NCI-H82 treated with DMSO at 0.1 percent for 48 hours (cell line): ENCODE results near the gene PILRA.
A peak's percentile ranks its signal among the peaks of the same experiment; 100 is the strongest.
"Not testable (repeated sequence)": the region's sequence is repeated elsewhere in the genome, so short reads cannot be mapped to it uniquely, and the experiment has no call there.

ENCODE experiments used
- DNase-seq: peaks from one replicate; lab custom pipeline; 2025; ENCODE audit not compliant: unreplicated experiment; lab: John Stamatoyannopoulos, UW

Gene PILRA

GRCh38 chr7:100373261-100373831 lies at the start of gene PILRA:
PILRA (plus strand) TSS chr7:100373487; CDS start chr7:100373657, 170 bp downstream.
- no peak for DNase-seq

DNA sequence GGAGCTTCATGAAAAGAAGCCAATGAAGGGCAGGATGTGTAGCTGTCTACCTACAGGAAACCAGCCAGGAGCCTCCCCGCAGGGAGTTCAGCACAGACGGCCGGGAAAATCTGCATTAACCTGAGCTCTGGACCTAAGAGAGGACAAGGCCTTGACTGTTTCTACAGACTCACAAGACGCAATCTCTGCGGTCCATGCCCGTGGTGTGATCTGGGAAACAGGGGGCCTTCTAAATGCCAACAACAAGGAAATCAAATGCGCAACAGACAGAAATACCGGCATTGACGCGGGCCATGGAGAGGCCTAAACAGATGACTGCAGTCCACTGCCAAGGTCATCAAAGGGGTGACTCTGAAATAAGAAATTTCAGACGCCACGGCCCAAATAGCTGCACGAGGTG lies 49.1 kb upstream of the PILRA start:
- not testable (repeated sequence) for DNase-seq

DNA sequence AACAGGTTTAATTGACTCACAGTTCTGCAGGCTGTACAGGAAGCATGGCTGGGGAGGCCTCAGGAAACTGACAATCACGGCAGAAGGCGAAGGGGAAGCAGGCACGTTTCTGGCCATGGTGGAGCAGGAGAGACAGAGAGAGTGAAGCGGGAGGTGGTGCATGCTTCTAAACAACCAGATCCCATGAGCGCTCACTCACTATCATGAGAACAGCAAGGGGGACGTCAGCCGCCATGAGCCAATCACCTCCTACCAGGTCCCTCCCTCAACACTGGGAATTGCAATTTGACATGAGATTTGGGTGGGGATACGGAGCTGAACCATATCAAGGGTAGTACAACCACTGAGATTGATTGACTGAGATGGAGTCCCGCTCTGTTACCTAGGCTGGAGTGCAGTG lies 47.6 kb upstream of the PILRA start:
- not testable (repeated sequence) for DNase-seq

- DNase-seq: not testable (repeated sequence)
Measured at GRCh38 chr7:100326914-100327313, 46.4 kb upstream of the PILRA start.

GRCh38 chr7:100335566-100336466 lies 37.5 kb upstream of the PILRA start:
- DNase-seq: peak; percentile 89

DNA sequence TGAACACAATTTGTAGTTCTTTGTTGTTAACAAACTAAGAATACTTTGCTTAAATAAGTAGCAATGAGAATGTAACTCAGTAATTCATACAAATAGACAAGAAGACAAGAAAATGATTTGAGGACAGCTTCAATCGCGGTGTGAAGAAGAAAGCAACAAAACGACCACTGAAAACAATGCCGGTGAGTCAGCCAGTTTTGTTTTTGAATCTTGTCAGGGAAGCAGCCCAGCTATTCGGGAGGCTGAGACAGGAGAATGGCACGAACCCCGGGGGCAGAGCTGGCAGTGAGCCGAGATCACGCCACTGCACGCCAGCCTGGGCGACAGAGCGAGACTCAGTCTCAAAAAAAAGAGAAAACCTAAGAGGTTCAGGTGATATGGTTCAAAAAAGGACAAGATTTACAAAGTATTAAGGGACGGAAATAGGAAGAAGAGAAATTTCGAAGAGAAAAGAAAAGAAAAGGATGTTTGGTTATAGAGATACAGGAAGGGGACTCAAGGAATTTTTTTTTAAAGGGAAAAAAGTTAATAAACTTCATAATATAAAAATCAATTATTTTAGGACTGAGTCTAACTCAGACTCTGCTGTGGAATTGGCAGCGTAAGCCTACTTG lies 35.1 kb upstream of the PILRA start:
- not testable (repeated sequence) for DNase-seq

DNA sequence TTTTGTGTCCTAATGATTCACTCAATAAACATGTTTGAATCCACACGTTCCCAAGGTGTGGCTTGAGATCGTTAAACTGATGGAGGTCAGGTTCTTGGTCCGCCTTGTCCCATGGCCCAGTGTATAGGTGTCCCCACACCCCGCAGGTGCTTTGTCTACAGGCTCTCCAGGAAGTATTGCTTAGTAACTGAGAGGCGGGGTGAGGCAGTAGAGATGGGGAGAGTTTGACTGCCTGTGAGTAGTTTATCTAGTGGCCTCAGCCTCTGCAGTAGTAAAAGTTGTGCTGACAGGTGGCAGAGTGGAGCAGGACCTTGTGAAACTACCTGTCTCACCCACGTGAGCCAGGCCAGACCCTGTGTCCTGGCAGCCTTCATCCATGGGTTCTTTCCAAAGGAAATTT lies 32.0 kb upstream of the PILRA start:
- DNase-seq: not testable (repeated sequence)

- no peak for DNase-seq
Measured at GRCh38 chr7:100342765-100343164, 30.5 kb upstream of the PILRA start.

GRCh38 chr7:100344124-100344559 lies 29.1 kb upstream of the PILRA start:
- DNase-seq: not testable (repeated sequence)

GRCh38 chr7:100344560-100345287 lies 28.6 kb upstream of the PILRA start:
- not testable (repeated sequence) for DNase-seq

- peak; percentile 2 for DNase-seq
Measured at GRCh38 chr7:100345288-100345672, 28.0 kb upstream of the PILRA start.

GRCh38 chr7:100346921-100347320 lies 26.4 kb upstream of the PILRA start:
- DNase-seq: no peak

- DNase-seq: no peak
Measured at GRCh38 chr7:100348805-100349204, 24.5 kb upstream of the PILRA start.

GRCh38 chr7:100349757-100350156 lies 23.5 kb upstream of the PILRA start:
- DNase-seq: no peak

GRCh38 chr7:100351657-100352058 lies 21.6 kb upstream of the PILRA start:
- DNase-seq: no peak

GRCh38 chr7:100352230-100352781 lies 21.0 kb upstream of the PILRA start:
- not testable (repeated sequence) for DNase-seq

DNA sequence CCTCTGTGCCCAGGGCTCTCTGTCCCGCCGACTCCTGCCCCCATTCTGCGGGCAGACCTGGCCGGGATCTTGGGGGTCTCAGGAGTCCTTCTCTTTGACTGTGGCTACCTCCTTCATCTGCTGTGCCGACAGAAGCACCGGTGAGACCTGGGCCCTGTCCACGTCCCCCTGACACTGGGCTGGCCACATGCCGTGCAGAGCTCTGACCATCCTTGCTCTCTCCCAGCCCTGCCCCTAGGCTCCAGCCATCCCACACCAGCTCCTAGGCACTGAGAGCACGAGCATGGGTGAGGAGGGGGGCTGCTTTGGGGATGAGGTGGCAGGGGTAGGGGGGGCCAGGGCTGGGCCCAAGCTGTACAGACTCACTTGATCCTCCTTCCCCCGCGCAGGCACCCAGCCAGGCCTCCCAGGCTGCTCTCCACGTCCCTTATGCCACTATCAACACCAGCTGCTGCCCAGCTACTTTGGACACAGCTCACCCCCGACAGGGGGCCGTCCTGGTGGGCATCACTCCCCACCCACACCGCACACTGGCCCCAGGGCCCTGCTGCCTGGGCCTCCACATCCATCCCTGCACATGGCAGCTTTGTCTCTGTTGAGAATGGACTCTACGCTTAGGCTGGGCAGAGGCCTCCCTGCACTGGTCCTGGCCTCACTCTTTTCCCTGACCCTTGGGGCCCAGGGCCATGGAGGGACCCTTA lies 20.2 kb upstream of the PILRA start:
- no peak for DNase-seq

DNA sequence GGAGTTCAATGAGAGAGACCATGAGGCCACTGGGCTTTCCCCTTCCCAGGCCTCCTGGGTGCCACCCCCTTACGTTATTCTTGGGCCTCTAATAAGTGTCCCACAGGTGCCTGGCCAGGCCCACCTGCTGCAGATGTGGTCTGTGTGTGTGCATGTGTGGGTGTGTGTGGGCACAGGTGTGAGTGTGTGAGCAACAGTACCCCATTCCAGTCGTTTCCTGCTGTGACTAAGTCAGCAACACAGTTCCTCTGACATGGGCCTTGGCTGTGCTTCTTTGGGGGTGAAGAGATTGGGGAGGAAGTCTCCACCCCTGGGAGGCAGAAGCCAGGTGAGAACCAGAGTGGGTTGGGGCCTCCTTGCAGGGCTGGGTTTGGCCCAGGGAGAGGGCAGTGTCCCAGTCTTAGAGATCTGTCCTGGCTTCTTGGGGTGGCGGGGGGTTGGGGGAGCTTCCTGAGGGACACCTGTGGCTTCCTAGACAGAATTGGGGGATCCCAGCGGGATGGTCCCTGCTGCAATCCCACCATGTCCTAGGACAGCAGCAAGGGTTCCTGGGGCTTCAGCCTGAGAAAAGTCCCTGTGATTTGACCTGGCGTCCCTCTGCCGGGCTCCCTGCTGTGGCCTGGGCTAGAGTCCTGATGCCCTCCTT lies 19.5 kb upstream of the PILRA start:
- DNase-seq: no peak

DNA sequence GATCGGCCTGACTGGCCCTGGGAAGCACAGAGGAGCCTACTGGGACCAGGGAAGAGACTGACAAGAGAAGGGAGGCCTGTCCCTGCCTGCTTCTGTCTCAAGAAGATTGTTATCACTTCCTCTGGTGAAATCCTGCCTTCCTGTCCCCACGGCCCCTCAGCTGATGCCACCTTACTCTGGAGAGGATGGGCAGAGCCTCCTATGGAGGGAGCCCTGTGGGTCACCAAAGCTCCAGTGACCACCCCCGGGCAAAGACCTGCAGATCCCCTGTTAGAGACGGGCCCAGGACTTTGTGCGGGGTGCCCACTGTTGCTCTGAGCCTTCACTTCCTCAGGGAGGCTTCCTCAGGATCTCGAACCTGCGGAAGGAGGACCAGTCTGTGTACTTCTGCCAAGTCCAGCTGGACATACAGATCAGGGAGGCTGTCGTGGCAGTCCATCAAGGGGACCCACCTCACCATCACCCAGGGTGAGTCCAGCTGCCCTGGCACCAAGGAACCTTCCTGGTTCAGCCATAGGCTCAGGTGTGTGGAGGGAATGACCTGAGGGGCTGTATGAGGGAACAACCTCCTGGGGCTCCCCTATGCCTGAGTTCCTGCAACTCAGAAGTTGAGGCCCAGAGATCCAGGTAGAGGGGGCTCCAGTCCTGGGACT lies 16.7 kb upstream of the PILRA start:
- DNase-seq: no peak
